H1 (cell line): ENCODE results near the gene PPFIA4.

Experiments
- NRF1 ChIP-seq: IDR thresholded peaks from 2 replicates; pipeline ENCODE4 v1.6.1; 2011; ENCODE audit warnings: mild to moderate bottlenecking, low read depth, low read length, improper control_type of control experiment
- POLR2A ChIP-seq, 2 experiments: IDR thresholded peaks; 1 replicate in 1 of 2; 2 replicates in 1 of 2; pipeline ENCODE4 v1.6.1; 2011; ENCODE audit warnings: low read depth in 2 of 2, low read length in 2 of 2, mild to moderate bottlenecking in 2 of 2; ENCODE audit errors: control extremely low read depth in 1 of 2
- POLR2AphosphoS5 ChIP-seq: IDR thresholded peaks from 2 replicates; pipeline ENCODE4 v1.6.1; 2011; ENCODE audit warnings: low read depth, low read length
- SP1 ChIP-seq: IDR thresholded peaks from 2 replicates; pipeline ENCODE4 v1.6.1; 2011; ENCODE audit warnings: low read depth, low read length

DNA sequence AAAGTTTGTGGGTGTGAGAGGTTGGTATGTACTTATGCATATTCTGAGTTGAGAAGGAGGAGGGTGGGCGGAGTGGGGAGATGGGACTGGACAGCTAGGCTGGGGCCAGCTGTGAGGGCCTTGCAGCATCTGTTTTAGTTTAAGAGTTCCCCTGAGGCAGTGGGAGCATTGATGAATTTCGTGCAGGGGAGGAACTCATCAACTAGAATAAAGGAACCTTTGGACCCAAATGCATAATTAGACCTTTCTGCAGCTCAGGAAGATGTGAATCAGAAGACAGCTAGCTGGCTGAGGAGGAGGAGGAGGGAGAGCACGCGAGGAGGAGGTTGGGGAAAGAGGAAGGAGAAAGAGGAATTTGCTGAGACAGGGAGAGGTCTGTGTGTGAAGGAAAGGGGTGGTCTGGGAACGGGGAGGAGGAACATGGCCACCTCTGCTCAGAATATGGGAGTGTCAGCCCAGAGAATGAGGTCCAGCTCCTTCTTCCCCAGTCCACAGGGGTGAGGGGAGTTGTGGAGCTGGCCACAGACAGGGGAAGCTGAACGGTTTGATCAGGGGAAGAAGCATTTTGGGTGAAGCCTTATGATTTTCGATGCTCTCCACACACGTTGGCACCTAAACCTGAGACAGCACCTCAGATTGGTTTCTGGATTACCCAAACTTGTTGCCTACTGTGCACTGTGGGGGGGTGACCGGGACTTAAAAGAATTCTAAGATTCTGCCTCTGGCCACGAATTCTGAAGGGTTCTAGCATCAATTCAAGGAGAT is 31.8 kb downstream of the PPFIA4 start:
- TF ChIP-seq NRF1: no peak
- TF ChIP-seq POLR2A (IDR thresholded peaks at IDR 0.05; ENCODE audit: control extremely low read depth in 1 of 2, low read depth in 2 of 2, low read length in 2 of 2): no peak
- TF ChIP-seq SP1: no peak
- TF ChIP-seq POLR2AphosphoS5: no peak
